Left forelimb (tissue), 1 donor: ENCODE results near the gene ROS1.

Source experiments
- DNase-seq: peaks from one replicate; pipeline ENCODE4 v3.0.0-alpha.2; 2018; ENCODE audit warnings: low spot score

ROS1 gene

DNA sequence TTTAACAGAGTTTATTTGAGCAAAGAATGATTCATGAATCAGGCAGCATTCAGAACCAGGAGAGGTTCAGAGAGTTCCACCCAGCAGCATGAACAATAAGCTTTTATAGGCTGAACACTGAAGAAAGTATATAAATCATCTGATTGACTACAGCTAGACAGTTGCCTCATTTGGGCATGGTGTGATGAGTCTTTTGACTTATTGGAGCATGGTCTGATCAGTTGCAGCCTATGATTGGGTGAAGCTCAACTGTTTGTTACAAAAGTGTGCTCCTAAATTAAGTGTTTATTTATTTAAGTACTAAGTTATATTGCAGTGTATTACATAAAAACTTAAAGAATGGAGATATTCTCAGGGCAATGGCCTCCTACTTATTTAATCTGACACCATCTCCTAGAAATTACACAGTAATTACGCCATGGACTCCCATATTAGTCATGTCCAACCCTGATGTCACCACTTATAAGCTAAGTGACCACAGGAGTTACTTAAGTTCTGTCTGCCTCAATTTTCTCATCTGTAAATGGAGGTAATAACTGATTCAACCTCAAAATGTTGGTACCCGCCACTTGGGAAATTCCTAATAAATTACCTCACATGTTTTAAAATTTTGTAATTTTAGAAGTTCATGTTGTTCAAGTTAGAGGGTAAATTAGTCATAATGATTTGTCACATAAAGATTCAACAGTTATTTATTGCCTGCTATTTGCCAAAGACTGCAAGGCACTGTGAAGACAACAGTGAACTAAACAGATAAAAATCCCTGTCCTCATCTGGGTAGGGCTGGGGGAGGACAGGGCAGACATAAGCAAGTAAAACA, 15.2 kb upstream of the ROS1 start:
- no peak for DNase-seq

DNA sequence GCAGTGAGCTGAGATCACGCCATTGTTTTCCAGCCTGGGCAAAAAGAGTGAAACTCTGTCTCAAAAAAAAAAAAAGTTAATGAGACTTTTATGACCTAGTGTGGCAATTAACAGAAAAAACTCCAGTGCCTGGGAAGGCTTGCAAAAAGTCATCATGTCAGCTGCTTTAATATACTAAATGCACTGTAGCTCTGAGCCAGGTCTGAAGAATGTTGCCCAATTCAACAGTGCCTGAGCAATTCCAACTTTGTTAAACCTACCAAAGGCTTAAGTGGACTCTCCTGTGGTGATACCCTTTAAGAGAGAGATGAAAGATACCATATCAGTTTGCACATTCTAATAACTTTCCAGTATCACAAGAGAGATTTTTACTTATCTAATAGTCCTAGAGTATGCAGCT, 6.5 kb upstream of the ROS1 start:
- DNase-seq = no peak

DNA sequence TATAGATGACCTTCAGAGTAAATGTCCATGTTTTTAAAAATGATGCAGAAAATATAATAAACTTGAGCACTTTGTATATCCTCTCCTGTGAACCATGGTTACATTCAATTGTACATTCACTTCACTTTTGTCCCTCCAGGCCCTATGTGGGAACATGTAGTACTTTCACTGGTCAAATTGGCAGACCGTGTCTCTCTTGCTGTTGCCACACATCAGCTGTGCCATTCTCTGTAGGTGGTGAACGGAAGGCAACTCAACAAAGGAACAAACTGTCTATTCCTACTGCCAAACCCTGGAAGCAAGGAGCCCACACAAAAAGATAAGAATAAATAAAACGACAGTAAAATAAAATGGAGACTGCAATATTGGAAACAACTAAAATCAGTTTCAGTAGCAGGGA, 2.0 kb downstream of the ROS1 start:
- no peak for DNase-seq

DNA sequence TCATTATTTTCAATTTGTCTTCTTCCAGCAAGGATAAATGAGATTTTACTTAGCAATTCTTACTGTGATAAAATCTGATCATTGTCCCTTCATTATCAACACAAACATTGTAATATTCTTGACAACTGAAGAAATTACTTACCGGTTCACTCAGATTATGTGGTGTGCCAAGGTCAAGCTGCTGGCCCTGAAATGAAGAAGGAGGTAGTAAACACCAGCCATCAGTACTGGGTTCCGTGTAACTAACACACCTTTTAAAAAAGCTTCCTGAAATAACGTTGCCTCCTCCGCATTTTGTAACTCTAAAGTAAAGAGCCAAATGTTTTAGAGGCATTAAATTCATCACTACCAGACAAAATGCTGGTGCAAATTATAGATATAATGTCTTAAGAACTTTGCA, 7.4 kb downstream of the ROS1 start:
- no peak for DNase-seq

DNA sequence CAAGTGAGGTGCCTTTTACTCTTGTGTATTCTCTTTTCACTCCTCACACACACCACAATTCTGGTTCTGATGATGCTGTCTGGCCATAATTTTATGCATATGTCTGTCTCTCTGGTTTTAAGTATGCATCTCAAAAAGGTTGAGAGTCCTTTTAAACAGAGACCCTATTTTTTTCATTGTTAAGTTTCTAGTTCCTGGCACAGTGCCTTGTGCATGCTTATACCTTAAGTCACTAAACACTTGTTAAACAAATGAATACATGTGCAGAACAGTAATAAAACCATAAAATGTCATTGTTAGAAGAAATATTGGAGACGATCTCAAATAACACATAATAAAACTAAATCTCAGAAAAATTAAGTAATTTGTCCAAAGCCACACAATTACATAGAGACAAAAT, 7.9 kb downstream of the ROS1 start:
- no peak for DNase-seq

DNA sequence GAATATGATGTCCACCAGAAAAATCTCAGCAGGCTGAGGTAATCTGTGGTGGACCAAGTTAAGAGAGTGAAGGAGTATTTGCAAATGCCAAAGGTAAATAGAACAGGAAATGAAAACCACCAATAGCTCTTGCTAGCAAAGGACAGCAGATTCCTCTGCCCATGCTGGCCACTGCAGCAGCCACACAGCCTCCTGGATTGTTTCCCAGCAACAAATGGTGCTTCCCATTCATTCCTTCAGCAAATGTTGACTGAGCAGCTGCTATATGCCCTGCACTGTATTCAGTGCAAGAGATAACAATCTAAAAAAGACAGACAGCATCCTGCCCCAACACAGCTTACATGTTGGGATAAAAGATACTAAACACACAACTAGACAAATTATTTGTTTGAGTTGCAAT, 11.0 kb downstream of the ROS1 start:
- DNase-seq = no peak

DNA sequence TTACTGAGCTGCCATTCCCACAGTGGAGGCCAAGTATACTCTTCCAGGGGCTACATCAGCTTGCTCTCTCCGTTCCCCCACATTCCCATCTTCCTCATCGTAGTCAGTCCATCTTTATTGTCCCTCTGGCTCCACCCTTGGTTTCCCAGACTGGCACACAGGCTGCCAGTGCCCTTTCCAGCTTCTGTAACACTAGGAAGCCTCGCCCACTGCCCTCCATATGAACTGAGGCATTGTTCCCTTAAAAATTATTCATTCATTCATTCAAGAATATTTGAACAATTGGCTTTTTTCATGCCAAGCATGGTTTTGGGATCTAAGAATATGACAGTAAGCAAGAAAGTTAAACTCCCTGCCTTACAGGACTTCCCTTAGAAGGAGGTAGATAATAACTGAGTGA, 14.3 kb downstream of the ROS1 start:
- no peak for DNase-seq

DNA sequence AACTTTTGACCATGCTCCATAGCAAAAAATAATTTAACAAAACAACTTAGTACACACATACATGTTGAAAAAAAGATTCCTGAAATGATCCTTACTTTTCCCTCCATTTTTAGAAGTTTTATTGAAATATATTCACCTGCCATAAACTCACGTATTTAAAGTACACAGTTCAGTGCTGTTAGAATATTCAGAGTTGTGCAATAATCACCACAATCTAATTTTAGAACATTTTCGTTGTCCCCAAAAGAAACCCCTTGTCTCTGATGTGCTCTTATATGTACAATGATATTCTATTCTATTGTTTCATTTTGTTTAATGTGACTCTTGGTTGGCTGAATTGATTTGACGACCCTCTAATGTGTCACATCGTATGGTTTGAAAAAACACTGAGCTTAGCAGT, 15.9 kb downstream of the ROS1 start:
- DNase-seq = no peak

DNA sequence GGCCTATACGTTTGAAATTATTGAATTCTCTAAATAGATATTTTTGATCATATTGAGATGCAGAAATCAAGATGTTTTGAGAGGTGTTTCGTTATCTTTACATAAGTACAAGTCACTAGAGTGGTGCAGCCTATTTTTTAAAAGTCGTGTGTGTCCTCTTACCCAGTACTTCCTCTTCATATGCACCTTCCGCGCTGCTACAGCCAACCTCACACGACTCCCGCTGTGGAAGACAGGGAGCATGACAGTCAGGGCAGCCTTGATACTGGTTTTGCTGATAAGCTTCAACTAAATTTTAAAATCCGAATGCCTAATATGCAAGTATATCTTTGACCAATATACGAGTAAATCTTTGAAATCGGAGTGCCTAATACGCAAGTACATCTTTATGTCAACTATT, 16.3 kb downstream of the ROS1 start:
- no peak for DNase-seq

DNA sequence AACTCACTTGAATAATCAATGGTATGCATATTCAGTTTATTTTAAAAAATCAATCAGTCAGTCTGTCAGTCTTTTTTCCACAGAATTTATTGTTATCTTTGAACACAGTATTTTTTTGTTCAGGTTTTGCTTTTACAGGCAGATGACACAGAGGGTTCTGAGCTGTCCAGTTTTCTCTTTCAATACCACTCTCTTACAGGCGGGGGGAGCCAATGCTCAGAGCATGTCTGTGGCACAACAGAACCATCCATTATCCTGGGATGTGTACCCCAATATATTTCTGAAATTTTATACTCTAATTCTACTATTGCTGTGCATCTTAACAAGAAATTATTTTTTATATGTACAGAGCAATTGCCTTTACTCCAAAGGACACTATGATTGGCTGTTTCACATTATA, 21.2 kb downstream of the ROS1 start:
- DNase-seq = no peak

DNA sequence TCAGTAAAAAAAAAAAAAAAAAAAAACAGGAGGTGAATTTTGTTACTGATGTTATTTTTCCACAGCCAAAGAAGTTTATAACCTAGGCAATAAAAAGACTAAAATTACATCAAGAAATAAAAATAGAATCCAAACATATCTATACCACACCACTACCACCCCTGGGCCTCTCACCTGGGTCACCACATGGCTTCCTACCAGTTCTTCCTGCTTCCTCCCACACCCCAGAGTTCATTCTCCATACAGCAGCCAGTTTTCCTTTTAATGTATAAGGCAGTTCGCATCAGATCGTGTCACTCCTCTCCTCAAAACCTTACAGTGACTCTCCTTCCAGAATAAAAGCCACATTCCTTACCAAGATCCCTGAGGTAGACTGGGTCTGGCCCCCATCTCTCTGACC, 23.9 kb downstream of the ROS1 start:
- no peak for DNase-seq

DNA sequence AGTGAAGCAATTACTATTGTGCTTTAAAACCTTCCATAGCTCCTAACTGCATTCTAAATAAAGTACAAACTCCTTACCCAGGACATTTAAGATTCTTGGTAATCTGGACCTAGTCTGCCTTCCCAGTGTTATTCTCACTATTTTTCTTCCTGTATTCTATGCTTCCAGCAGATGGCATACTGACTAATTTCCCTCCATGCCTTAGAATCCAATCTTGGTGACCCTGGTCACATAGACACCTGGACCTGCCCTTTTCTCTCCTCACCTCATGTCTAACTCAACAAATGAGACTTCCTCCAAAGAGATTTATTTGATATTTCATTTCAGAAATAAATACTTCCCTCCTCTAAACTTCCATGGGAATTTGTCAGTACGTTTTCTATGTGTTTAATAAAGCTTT, 25.8 kb downstream of the ROS1 start:
- DNase-seq = no peak

DNA sequence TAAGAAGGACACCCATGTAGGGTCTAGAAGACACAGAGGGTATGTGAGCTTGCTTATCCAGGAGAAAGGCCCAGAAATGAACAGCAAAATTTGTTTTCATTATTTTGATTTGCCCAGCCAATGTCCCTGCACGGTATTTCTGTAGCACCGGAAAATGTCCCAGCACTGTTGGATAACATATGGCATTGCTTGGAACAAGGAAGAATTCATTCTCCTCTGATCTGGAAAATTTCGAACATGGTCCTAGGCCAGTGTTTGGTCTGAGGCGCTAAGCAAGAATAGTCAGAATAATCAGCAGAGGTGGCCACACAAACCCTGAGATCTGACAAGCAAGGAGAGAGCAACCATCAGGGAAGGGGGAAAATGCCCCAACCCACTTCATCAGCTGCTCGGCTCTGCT, 26.6 kb downstream of the ROS1 start:
- DNase-seq = no peak

DNA sequence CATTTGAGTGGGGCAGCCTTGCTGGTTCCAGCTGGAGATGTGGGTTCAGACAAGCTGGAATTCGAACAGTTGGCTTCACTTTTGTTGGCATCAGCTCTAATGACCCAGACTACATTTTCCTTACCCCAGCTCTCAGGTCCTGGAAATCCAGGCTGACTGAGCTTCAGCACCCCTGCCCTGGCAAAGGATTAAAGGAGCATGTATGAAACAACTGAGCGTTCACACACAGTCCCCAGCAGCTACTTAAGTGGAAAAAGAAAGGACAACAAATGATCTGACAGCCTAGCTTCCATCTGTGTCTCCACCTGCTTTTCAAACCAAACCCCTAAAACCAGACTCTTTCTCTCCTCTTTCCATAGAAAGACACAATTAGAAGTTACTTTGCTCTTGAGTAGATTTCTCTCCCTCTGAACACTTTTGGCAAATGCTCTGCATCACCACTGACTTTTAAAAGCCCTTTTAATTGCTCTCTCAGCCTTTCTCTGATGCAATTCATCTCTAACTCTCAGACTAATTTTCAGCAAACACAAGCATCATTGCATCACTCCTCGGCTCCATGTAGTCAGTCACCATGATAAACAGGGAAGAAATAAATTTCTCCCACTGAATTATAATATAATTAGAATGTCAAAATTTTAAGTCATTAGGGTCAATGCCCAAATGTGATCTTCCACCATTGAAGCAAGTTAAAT, 28.1 kb downstream of the ROS1 start:
- no peak for DNase-seq

DNA sequence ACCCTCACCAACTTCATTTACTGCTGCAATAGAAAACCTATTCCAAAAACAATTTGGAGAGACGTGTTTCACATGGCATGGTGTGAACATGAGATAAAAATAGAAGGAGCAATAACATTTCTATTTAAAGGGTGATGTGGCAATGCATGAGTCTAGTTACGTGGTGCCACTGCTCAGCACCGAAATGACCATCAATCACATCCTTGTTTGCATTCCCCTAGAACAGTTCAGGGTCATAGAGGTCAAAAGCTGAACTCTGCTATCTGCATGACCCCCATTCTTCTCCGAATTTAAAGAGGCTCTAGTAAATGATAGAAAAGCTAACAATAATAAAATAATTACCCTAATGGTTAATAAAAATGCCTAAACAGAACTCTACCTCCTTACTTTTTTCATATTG, 29.5 kb downstream of the ROS1 start:
- DNase-seq = no peak

DNA sequence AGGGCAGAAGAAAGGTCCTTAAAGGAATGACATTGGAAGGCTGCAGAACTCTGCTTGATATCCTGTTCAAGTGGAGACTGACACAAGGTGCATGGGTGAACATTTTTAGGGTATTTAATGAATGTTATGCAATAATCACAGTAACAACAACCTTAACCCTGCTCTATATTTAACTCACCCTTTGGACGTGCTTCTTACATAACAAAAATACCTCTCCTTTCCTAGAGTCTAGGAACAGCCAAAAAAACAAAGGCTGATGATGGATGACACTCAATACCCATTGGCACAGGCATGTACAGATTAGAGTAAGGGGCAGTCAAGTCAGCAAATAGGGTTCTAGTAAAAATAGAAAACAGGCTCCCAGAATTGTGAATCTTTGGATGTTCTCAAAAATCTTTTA, 30.6 kb downstream of the ROS1 start:
- no peak for DNase-seq

DNA sequence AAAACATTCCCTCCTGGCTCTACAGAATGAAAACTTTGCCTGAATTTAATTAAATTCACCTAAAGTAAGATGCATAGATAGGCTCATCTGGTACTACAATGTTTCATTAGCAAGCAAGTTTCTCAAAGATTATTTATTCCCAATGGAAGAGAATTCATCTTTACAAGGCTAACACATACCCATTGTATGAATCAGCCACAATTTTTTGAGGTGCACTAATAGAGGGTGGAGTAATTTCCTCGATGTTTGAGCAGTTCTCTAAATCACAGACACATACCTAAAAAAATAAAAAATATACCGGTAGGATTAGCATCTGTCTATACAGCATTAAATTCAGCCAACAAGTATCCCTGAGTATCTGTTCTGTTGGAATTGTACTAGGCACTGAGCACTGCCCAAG, 32.7 kb downstream of the ROS1 start:
- DNase-seq = no peak

DNA sequence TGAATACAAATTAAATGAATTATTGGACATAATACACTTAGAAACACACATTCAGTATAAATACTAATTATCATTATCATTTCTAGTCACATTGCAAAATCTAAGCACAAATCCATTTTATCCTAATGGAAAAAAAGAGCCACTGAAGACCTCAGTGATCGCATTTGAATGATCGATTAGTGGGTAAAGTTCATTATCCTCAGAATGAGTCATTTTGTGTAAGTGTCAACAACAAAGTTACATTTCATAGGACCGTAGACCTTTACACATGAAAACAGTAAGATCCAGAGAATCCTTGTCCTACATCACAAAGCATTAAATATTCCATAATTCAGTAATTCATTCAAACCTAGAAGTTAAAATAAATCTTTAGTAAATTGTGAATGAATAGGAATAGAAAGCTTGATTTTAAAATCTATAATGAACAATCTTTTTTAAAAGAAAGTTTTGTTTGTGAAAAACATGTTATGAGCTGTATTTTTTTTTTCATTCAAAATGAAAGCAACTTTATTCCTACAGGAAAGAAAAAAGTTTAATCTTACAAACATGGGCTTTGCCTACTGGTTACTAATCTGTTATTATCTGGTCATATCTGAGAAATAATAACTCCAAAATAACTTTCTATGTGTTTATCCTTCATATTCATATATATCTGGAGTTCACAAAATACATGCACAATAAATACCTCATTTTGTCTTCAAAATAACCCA, 33.7 kb downstream of the ROS1 start:
- DNase-seq = no peak

DNA sequence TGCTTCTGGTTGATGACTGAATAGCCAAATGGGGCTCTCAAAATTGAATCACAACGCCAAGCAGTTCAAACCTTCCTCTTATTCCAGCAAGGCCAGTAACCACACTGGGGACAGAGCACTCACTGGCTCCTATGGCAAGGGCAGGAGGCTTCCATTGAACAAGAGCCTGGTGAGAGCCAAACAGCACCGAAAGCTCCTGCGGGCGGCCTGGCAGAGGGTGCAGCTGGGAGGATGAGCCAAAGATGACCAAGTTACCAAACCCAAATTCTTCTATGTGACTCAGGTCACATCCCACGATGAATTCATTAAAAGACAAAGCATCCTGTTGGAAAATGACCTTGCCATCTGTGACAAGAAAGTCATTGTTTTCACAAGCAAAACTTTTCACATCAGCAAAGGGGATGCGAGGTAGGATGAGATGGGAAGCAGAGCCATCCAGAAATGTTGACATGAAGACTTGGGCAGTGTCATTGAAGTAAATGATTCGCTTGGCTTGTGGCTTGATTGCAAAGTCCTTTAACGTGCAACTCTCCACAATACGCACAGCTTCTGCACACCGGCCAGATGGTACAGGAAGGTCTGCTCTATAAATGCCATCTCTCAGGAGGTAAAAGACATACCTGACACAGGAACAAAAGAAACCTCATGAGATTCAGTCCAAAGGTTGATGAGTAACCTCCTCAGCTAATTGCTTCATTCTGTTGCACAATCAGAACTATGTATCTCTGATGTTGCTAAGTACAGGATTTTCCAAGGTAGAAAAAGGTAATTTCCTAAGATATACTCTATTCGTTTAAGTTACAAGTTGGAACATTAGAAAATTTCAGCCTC, 36.3 kb downstream of the ROS1 start:
- no peak for DNase-seq

DNA sequence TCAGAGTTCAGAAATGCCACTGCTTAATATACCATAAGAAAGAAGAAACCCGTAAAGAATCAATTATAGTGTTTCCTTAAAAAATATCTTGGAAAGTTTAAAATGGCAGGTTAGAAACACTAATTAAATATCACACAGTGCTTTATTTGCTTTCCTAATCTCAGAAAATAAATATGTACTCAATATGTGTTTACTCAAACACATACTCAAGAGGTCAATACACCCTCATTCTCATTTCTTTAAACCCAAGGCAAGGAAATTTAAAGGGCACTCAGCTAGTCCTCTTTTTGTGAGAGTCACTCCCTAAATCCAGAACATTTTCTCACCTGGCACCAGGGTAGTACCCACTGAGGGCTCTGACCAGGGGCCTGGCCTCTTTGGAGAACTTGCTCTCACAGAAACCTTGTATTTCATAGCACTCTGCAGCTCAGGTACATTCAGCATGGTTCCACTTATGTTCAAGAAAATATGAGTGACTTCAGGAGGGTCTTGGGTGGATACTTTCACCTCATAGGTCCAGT, 38.2 kb downstream of the ROS1 start:
- no peak for DNase-seq

DNA sequence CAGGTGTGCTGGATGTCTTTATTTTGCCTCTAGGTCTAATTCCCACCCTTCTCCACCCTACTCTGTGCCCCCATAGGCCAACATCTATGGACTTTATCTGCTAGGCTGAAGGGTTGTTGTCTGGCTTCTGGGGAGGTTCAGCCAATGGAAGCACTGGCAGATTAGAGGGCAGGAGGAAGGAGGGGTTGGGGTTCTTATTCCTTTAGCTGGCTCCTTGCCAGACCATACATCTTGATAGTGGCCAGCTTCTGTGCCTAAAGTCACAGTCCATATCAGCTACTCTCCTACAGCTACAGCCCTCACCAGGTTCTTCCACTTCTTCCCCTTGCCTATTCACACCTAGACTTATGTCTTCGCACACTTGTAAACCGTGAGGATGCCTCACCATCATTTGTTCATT, 41.1 kb downstream of the ROS1 start:
- DNase-seq = no peak

DNA sequence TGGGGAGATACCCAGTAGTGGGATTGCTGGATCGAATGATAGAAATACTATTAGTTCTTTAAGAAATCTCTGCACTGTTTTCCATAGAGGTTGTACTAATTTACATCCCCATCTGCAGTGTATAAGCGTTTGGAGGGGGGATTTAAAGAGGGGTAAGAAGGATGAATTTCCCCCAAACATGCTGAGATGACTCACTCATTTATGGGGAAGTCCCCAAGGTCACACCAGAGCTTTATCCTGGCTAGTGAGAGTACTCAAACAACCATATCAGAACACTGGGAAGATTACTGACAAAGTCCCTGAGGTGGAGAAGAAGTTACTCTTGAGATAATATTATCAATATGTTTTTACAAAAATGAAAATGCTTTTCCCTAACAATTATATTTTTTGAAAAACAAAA, 44.0 kb downstream of the ROS1 start:
- DNase-seq = no peak
